Esophagus squamous epithelium (tissue), 5 donors: ENCODE results near the gene TNFAIP8L1. TPM values are rescaled to one million over a fixed set of nuclear protein-coding genes. Genes with fewer than 3 reads are reported as not detected.

ENCODE experiments used
- DNase-seq: peaks from one replicate; lab custom pipeline; 2025; lab: John Stamatoyannopoulos, UW
- H3K27ac ChIP-seq, 4 donors: fragments of 200-600 bp; sonication (generic); one replicate each; pipeline ENCODE4 v1.5.1; 2016 to 2019; ENCODE audit warnings: mild to moderate bottlenecking in 1 of 4
- H3K27me3 ChIP-seq, 4 donors: fragments of 200-600 bp; sonication (generic); 1 replicate in 3 of 4; 2 replicates in 1 of 4; pipeline versions ENCODE4 v1.5.1 to v1.6.0; 2017 to 2021; ENCODE audit warnings: antibody characterized with exemption in 1 of 4
- H3K36me3 ChIP-seq, 3 donors: fragments of 200-600 bp; sonication (generic); one replicate each; pipeline ENCODE4 v1.5.1; 2016 to 2019
- H3K4me1 ChIP-seq, 3 donors: fragments of 200-600 bp; sonication (generic); one replicate each; pipeline ENCODE4 v1.5.1; 2017 to 2019
- H3K4me3 ChIP-seq, 4 donors: fragments of 200-600 bp; sonication (generic); 1 replicate in 3 of 4; 2 replicates in 1 of 4; pipeline ENCODE4 v1.5.1; 2016 to 2019; ENCODE audit warnings: mild to moderate bottlenecking in 2 of 4, moderate library complexity in 1 of 4
- H3K9me3 ChIP-seq, 3 donors: fragments of 200-600 bp; sonication (generic); one replicate each; pipeline ENCODE4 v1.5.1; 2016 to 2019
- POLR2A ChIP-seq, 4 donors: fragments of 450-650 bp; IDR thresholded peaks; one replicate each; pipeline ENCODE4 v1.6.1; 2017; ENCODE audit warnings: antibody characterized with exemption in 4 of 4, mild to moderate bottlenecking in 4 of 4, moderate library complexity in 3 of 4
- whole genome bisulfite sequencing, 2 donors: methylation state at CpG; one replicate each; pipeline ENCODE4 v1.1.5; 2018; 5-methylcytosine and 5-hydroxymethylcytosine counted together
- intact Hi-C: fragments of 100-400 bp; cut with DNase I; formaldehyde crosslinking; loops from one replicate; pipeline ENCODE4 v1.15.0; 2022
- total RNA-seq, 4 donors: library from RNA; depleted of rRNA; stranded (reverse); fragments of >200 nt; gene quantifications; one replicate each; pipeline ENCODE4 v1.1.0, GENCODE V29; 2016
- TF ChIP-seq, protein P1 (sequence below), 6 experiments: fragments of 450-650 bp in 4 of 6; fragments of 200-600 bp in 2 of 6; sonication (generic) in 2 of 6; IDR thresholded peaks; one replicate each; pipeline ENCODE4 v1.5.1; 2016 to 2019; ENCODE audit warnings: antibody characterized with exemption in 6 of 6, mild to moderate bottlenecking in 4 of 6, moderate library complexity in 4 of 6
- donor health status: DM: yes; HTN: yes; CAD: no.

TNFAIP8L1 gene
- total RNA-seq, 4 donors from 2014 or later: 3.6 to 6.2 (median 4.4) TPM

DNA sequence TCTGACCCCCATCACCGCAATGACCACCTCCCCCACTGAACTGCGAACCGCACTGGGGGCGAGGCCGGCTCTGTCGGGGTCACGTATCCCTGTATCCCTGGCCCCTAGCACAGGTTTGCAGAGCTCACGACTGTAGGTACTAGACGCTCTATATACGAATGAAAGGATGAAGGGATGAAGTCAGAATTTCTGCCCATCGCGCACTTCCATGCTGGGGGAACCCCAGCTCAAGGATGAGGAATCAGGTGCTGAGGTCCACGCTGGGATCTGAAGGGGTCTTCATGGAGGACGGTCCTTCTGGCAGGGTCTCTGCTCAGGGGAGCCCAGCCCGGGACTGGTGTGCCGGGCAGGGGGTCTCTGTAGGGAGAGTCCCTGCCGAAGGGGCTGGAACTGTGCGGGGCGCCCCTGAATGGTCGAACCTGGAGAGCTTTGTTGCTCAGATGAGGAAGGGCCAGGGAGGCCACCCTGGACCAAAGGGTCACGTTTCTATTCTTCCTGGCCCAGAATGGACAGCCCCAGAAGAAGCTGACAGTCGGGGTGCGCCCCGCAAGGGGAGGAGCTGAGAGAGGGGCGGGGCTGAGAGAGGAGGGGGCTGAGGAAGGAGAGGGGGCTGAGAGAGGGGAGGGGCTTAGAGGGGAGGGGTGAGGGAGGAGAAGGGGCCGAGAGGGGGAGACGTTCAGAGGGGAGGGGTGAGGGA is 41.9 kb upstream of the TNFAIP8L1 start:
- TF ChIP-seq, protein P1, sequence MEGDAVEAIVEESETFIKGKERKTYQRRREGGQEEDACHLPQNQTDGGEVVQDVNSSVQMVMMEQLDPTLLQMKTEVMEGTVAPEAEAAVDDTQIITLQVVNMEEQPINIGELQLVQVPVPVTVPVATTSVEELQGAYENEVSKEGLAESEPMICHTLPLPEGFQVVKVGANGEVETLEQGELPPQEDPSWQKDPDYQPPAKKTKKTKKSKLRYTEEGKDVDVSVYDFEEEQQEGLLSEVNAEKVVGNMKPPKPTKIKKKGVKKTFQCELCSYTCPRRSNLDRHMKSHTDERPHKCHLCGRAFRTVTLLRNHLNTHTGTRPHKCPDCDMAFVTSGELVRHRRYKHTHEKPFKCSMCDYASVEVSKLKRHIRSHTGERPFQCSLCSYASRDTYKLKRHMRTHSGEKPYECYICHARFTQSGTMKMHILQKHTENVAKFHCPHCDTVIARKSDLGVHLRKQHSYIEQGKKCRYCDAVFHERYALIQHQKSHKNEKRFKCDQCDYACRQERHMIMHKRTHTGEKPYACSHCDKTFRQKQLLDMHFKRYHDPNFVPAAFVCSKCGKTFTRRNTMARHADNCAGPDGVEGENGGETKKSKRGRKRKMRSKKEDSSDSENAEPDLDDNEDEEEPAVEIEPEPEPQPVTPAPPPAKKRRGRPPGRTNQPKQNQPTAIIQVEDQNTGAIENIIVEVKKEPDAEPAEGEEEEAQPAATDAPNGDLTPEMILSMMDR (IDR thresholded peaks at IDR 0.05): no peak
- TF ChIP-seq POLR2A (IDR thresholded peaks at IDR 0.05): no peak
- Histone ChIP-seq H3K36me3 (no peaks in the 10 kb centered on the region), H3K9me3 (no peaks in the 10 kb centered on the region), H3K27me3 (peaks cover 0 to 87% (median 9%) of the 10 kb centered on the region in 4 donors), H3K4me1 (peaks cover 0 to 36% (median 8%) of the 10 kb centered on the region in 3 donors), H3K4me3 (peak overlapping the region in 2 of 4 donors; percentile 30 to 46), H3K27ac (no peak overlapping the region)
- WGBS, 2 donors: 10 to 20% methylated on average over 2 to 5 of the region's 27 CpGs
- intact Hi-C loops: no loop called here
- DNase-seq: no peak

DNA sequence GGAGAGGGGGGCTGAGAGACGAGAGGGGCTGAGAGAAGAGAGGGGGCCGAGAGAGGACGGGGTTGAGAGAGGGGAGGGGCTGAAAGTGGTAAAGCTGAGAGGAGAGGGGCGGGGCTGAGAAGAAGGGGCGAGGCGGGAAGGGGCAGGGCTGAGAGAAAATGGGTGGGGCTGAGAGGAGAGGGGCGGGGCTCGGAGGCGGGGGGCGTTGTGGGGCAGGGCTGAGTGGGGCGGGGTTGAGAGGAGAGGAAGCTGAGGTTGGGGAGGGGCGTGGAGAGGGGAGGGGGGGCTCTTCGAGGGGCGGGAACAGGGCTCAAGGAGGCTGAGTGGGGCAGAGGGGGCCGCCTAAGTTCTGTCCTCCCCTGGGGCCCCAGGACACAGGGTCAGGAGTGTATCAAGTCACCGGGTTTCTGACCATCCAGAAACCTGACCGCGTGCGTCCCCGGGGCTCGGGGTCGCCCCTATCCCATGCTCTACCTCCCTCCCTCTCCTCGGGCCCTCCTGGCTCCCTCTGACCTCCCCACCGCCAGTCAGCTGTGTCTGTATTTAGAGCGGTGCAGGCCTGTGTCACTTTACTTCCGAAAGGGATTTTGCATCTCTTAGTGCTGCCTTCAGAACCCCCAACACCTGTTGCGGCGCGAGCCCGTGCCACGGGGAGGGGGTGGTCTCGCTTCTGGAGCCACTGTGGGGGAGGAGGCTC is 41.2 kb upstream of the TNFAIP8L1 start:
- 0 to 1% methylated on average over 13 to 17 of the region's 32 CpGs for WGBS, 2 donors
- DNase-seq: no peak

DNA sequence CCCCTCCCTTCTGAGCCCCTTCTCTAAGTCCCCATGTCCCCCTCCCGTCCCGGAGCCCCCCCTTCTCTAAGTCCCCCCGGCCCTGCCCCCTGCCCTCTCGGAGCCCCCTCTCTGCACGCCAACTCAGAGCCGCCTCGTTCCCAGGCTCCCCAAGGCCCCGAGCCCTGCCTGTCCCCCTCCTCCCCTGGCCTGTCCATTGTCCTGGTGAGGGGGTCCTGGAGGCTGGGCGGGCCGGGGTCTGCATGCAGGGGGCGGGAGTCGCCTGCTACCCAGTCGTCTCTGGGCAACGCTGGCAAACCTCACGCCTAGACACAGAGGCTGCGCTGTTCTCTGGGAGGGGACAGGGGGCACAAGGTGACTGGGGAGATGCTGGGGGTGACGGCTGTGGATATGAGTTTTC is 40.6 kb upstream of the TNFAIP8L1 start:
- no peak overlapping the region for H3K27ac ChIP-seq
- no peaks in the 10 kb centered on the region for H3K36me3 ChIP-seq
- H3K4me1 ChIP-seq: peaks cover 0 to 25% (median 8%) of the 10 kb centered on the region in 3 donors
- TF ChIP-seq POLR2A (IDR thresholded peaks at IDR 0.05): no peak
- TF ChIP-seq, protein P1 (IDR thresholded peaks at IDR 0.05): no peak
- 8% methylated on average over 3 of the region's 17 CpGs; no CpG with 5 or more reads in 1 of the 2 donors for WGBS, 2 donors
- no peaks in the 10 kb centered on the region for H3K9me3 ChIP-seq
- intact Hi-C loops: no loop called here
- peaks cover 0 to 85% (median 9%) of the 10 kb centered on the region in 4 donors for H3K27me3 ChIP-seq
- H3K4me3 ChIP-seq: peak overlapping the region in 1 of 4 donors; percentile 46
- no peak for DNase-seq

More for the DNA sequence above, 41.2 kb upstream of the TNFAIP8L1 start:
- H3K4me1 ChIP-seq: peaks cover 0 to 31% (median 8%) of the 10 kb centered on the region in 3 donors
- intact Hi-C loops: no loop called here
- H3K27me3 ChIP-seq: peaks cover 0 to 85% (median 9%) of the 10 kb centered on the region in 4 donors
- H3K4me3 ChIP-seq: peak overlapping the region in 2 of 4 donors; percentile 30 to 46
- H3K27ac ChIP-seq: no peak overlapping the region
- H3K36me3 ChIP-seq: no peaks in the 10 kb centered on the region
- no peaks in the 10 kb centered on the region for H3K9me3 ChIP-seq
- no peak for TF ChIP-seq POLR2A (IDR thresholded peaks at IDR 0.05)
- TF ChIP-seq, protein P1 (IDR thresholded peaks at IDR 0.05): no peak

DNA sequence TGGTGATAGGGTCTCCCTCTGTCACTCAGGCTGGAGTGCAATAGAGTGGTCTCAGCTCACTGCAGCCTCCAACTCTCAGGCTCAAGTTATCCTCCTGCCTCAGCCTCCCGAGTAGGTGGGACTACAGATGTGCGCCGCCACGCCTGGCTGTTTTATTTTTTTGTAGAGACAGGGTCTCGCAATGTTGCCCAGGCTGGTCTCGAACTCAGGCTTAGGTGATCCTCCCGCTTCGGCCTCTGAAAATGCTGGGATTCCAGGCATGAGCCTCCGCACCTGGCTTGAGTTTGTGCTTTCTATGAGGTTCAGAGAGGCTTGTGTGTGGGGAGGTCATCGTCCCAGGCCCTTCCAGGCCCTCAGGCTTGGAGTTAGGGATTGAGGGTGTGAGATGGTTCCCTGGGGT is 39.2 kb upstream of the TNFAIP8L1 start:
- Histone ChIP-seq H3K36me3 (no peaks in the 10 kb centered on the region), H3K27ac (no peak overlapping the region), H3K4me3 (no peak overlapping the region), H3K9me3 (no peaks in the 10 kb centered on the region), H3K27me3 (peaks cover 0 to 86% (median 9%) of the 10 kb centered on the region in 4 donors), H3K4me1 (peaks cover 0 to 20% (median 8%) of the 10 kb centered on the region in 3 donors)
- TF ChIP-seq, protein P1 (IDR thresholded peaks at IDR 0.05): no peak
- no peak for TF ChIP-seq POLR2A (IDR thresholded peaks at IDR 0.05)
- no peak for DNase-seq
- WGBS, 2 donors: 76 to 90% methylated on average over 7 to 8 of the region's 10 CpGs
- intact Hi-C loops: no loop called here

DNA sequence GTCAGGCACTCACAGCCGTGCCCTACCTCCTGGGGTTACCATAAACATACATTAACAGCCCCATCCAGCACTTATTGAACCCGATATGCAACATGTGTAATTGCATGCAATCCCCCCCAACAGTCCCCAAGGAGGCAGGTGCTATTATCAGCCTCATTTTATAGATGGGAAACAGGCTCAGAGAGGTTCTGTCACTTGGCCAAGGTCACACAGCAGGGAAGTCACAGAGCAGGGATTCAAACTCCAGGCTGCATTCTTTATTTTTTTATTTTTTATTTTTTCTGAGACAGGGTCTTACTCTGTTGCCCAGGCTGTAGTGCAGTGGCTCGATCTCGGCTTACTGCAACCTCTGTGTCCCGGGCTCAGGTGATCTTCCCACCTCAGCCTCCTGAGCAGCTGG is 38.4 kb upstream of the TNFAIP8L1 start:
- TF ChIP-seq, protein P1 (IDR thresholded peaks at IDR 0.05): no peak
- TF ChIP-seq POLR2A (IDR thresholded peaks at IDR 0.05): no peak
- no peak overlapping the region for H3K27ac ChIP-seq
- intact Hi-C loops: no loop called here
- H3K36me3 ChIP-seq: no peaks in the 10 kb centered on the region
- H3K4me1 ChIP-seq: peaks cover 0 to 20% (median 8%) of the 10 kb centered on the region in 3 donors
- no peak for DNase-seq
- 79 to 88% methylated on average over 4 to 5 of the region's 5 CpGs for WGBS, 2 donors
- no peaks in the 10 kb centered on the region for H3K9me3 ChIP-seq
- H3K4me3 ChIP-seq: no peak overlapping the region
- H3K27me3 ChIP-seq: peaks cover 0 to 88% (median 9%) of the 10 kb centered on the region in 4 donors
